Ishikawa (cell line): ENCODE data around the gene CAMKK1.

Experiments
- CEBPB ChIP-seq: IDR thresholded peaks from 2 replicates; pipeline ENCODE4 v1.6.1; 2012
- CREB1 ChIP-seq: IDR thresholded peaks from 2 replicates; pipeline ENCODE4 v1.6.1; 2012; ENCODE audit warnings: low read depth
- EGR1 ChIP-seq: IDR thresholded peaks from 2 replicates; pipeline ENCODE4 v1.6.1; 2012
- EP300 ChIP-seq: IDR thresholded peaks from 2 replicates; pipeline ENCODE4 v1.6.1; 2012; ENCODE audit warnings: borderline replicate concordance
- FOXM1 ChIP-seq: IDR thresholded peaks from 2 replicates; pipeline ENCODE4 v1.6.1; 2012; ENCODE audit warnings: low read depth, borderline replicate concordance
- MAX ChIP-seq: IDR thresholded peaks from 2 replicates; pipeline ENCODE4 v1.6.1; 2012
- NFIC ChIP-seq: IDR thresholded peaks from 2 replicates; pipeline ENCODE4 v1.6.1; 2012
- RAD21 ChIP-seq: IDR thresholded peaks from 2 replicates; pipeline ENCODE4 v1.6.1; 2012; ENCODE audit warnings: low read depth
- REST ChIP-seq: IDR thresholded peaks from 2 replicates; pipeline ENCODE4 v1.6.1; 2012; ENCODE audit warnings: low read depth, mild to moderate bottlenecking
- TAF1 ChIP-seq: IDR thresholded peaks from 2 replicates; pipeline ENCODE4 v1.6.1; 2012; ENCODE audit warnings: low read depth, mild to moderate bottlenecking
- TCF12 ChIP-seq: IDR thresholded peaks from 2 replicates; pipeline ENCODE4 v1.6.1; 2012; ENCODE audit warnings: low read depth
- TEAD4 ChIP-seq: IDR thresholded peaks from 2 replicates; pipeline ENCODE4 v1.6.1; 2012
- USF1 ChIP-seq: IDR thresholded peaks from 2 replicates; pipeline ENCODE4 v1.6.1; 2012
- YY1 ChIP-seq: IDR thresholded peaks from 2 replicates; pipeline ENCODE4 v1.6.1; 2012; ENCODE audit warnings: low read depth
- ZBTB7A ChIP-seq: IDR thresholded peaks from 2 replicates; pipeline ENCODE4 v1.6.1; 2012; ENCODE audit warnings: low read depth

CAMKK1 gene

GRCh38 chr17:3845621-3846436 is 47.0 kb downstream of the CAMKK1 start, which contains the start of gene NCBP3:
Gene NCBP3 (minus strand): TSS chr17:3846246. CDS start chr17:3846223, 23 bp downstream.
- TF ChIP-seq REST = no peak; the same call in 1 of the 2 replicates
- peak; percentile 2; the same call in 1 of the 2 replicates for TF ChIP-seq CEBPB
- TF ChIP-seq NFIC = no peak
- TF ChIP-seq EGR1 = peak; percentile 54
- TF ChIP-seq TAF1 = peak; percentile 91
- no peak; the same call in 1 of the 2 replicates for TF ChIP-seq EP300
- TF ChIP-seq TCF12 = peak; percentile 74; the same call in 1 of the 2 replicates
- TF ChIP-seq ZBTB7A = peak; percentile 63; the same call in 1 of the 2 replicates
- TF ChIP-seq TEAD4 = no peak
- TF ChIP-seq USF1 = no peak
- TF ChIP-seq FOXM1 = no peak
- no peak; the same call in 1 of the 2 replicates for TF ChIP-seq MAX
- peak; percentile 17; the same call in 1 of the 2 replicates for TF ChIP-seq RAD21
- 0 out of 2 replicates have a peak, but pooled peaks have one; percentile 26 for TF ChIP-seq CREB1
- TF ChIP-seq YY1 = peak; percentile 93

- TF ChIP-seq FOXM1 (no peak), CEBPB (no peak), REST (no peak), CREB1 (no peak), TAF1 (no peak), EGR1 (no peak), TCF12 (no peak), TEAD4 (no peak), YY1 (no peak), ZBTB7A (no peak), USF1 (no peak), NFIC (no peak), RAD21 (no peak), MAX (no peak), EP300 (no peak)
These were observed 47.6 kb downstream of the CAMKK1 start for GRCh38 chr17:3845291-3845620.

- TF ChIP-seq ZBTB7A (no peak), USF1 (no peak), RAD21 (peak; percentile 32; the same call in 1 of the 2 replicates)
These were observed 48.8 kb downstream of the CAMKK1 start for GRCh38 chr17:3843935-3844516.

- TF ChIP-seq RAD21 = no peak
- peak; percentile 76 for TF ChIP-seq MAX
- no peak for TF ChIP-seq TAF1
- no peak for TF ChIP-seq USF1
These were observed 54.6 kb downstream of the CAMKK1 start for GRCh38 chr17:3838206-3838605.

- TF ChIP-seq REST = no peak
- no peak for TF ChIP-seq ZBTB7A
- TF ChIP-seq FOXM1 = no peak
- TF ChIP-seq TCF12 = no peak
- TF ChIP-seq RAD21 = no peak
- no peak for TF ChIP-seq YY1
- no peak for TF ChIP-seq TEAD4
- TF ChIP-seq TAF1 = no peak
- no peak for TF ChIP-seq CEBPB
- no peak for TF ChIP-seq USF1
- TF ChIP-seq EP300 = no peak
- no peak for TF ChIP-seq NFIC
These were observed 56.3 kb downstream of the CAMKK1 start for GRCh38 chr17:3836551-3836950.
